NB4 (cell line): Measurements from ENCODE around the gene KCTD3.

Experiments used
- DNase-seq: peaks from one replicate; pipeline ENCODE4 v3.0.0; 2010; ENCODE audit warnings: low read depth
- H3K4me3 ChIP-seq: one replicate; pipeline ENCODE4 v1.5.1; 2011; ENCODE audit warnings: mild to moderate bottlenecking, low read depth, low read length, moderate library complexity
- MYC ChIP-seq: IDR thresholded peaks from 2 replicates; pipeline ENCODE4 v1.6.1; 2011; ENCODE audit warnings: low read depth, low read length
- POLR2A ChIP-seq: IDR thresholded peaks from 2 replicates; pipeline ENCODE4 v1.6.1; 2011; ENCODE audit warnings: mild to moderate bottlenecking; ENCODE audit not compliant: insufficient read length; ENCODE audit errors: extremely low read depth
- TF ChIP-seq, protein P1 (sequence below): IDR thresholded peaks from 2 replicates; pipeline ENCODE4 v1.6.1; 2011; ENCODE audit warnings: low read depth, low read length
- TF ChIP-seq, protein P2 (sequence below): IDR thresholded peaks from one replicate; pipeline ENCODE4 v1.5.1; 2012; ENCODE audit warnings: low read depth, low read length

Gene KCTD3

DNA sequence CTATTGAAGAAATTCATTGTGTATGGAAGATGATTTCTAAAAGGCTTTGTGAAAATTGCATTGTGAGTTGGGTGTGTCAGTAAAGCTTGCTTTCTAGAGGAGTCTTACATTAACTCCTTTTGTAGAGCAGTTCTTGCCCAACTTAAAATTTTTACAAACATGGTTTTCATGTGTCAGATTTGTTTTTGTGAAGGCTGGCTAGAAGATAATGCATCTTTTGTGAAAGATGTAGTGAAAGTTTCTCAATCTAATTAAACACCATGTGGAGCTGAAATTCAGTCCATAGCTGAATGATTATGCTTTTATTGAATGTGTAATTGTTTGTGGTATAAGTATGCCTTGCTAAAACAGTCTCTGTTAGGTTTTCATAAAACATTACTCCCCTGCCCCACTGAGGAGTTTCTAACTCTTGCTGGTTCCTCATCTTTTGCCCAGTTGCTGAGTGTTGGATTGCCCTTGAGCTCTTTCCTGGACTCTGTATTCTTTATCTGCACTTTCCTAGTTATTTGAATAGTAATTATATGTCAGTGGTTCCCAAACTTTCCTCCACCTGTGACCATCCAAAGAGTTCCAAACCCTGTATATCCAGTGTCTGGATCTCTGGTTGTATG lies 38.0 kb downstream of the KCTD3 start:
- TF ChIP-seq POLR2A (no peak), MYC (no peak)
- TF ChIP-seq, protein P1, sequence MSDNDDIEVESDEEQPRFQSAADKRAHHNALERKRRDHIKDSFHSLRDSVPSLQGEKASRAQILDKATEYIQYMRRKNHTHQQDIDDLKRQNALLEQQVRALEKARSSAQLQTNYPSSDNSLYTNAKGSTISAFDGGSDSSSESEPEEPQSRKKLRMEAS, result no peak
- TF ChIP-seq, protein P2, sequence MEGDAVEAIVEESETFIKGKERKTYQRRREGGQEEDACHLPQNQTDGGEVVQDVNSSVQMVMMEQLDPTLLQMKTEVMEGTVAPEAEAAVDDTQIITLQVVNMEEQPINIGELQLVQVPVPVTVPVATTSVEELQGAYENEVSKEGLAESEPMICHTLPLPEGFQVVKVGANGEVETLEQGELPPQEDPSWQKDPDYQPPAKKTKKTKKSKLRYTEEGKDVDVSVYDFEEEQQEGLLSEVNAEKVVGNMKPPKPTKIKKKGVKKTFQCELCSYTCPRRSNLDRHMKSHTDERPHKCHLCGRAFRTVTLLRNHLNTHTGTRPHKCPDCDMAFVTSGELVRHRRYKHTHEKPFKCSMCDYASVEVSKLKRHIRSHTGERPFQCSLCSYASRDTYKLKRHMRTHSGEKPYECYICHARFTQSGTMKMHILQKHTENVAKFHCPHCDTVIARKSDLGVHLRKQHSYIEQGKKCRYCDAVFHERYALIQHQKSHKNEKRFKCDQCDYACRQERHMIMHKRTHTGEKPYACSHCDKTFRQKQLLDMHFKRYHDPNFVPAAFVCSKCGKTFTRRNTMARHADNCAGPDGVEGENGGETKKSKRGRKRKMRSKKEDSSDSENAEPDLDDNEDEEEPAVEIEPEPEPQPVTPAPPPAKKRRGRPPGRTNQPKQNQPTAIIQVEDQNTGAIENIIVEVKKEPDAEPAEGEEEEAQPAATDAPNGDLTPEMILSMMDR, result no peak
- H3K4me3 ChIP-seq, result no peak overlapping the region
- DNase-seq, result no peak

DNA sequence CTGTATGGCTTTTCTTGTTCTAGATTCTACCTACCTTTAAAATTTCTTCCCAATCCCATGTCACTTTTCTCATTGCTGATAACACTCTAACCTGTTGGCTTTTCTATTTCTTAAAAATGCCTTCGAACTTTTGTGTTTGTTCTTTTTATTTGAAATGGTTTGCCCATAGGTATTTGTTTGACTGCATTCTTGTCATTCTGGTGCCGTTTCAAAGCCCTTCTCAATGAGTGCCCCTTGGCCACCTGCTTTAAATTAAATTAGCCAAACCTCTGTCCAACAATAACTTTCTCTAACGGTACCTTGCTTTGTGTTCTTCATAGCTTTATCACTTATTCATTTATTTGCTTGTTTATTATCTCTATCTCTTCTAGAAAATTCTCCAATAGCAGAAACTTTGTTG lies 38.9 kb downstream of the KCTD3 start:
- TF ChIP-seq POLR2A (no peak), MYC (no peak)
- TF ChIP-seq, protein P1, result no peak
- TF ChIP-seq, protein P2, result no peak
- H3K4me3 ChIP-seq, result no peak overlapping the region
- no peak for DNase-seq

DNA sequence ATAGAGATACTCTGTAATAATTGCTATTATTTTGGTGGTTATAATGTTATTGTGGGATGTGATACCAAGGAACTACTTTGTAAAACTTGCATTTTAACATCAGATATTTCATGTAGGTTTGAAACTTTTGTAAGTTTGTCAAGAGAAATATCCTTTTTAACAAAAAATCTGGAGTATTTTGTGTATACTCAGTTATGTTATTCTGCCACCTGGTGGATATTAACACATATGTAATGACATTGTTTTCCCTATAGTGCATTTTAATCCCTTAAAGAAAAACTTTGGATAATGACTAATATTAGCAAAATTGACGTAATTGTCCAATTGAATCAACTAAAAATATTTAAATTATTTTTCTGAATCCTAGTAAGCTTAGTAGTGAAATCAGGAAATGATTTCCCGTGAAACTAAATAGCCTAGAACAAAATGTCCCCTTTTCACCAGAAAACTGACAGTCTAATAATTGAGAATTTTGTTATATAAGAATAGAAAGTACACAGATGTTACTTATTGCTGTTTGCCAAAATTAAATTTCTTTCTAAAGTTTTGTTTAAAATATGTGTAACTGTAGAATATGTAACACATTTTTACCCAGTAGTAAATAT lies 39.6 kb downstream of the KCTD3 start:
- H3K4me3 ChIP-seq, result no peak overlapping the region
- peak; percentile 8 for DNase-seq
- TF ChIP-seq, protein P2, result no peak
- TF ChIP-seq, protein P1, result no peak
- TF ChIP-seq MYC, result no peak
- no peak for TF ChIP-seq POLR2A

DNA sequence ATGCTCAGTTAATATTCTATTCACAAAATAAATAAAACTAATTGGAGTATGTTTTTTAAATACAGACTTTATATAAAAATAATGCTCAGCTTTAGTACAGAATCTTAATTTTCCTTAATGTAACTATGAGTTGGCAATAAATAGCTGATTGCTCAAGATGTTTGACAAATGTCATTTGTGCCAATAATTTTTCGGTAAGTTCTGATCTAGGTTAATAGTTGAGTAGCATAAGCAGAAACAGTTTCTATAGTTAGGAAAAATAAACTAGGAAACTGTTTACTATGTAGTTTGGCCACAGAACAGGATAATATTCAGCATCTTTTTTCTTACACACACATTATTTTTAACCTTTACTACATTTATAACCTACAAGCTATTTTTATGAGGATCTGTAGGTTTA lies 40.3 kb downstream of the KCTD3 start:
- no peak for DNase-seq
- TF ChIP-seq POLR2A, result no peak
- TF ChIP-seq MYC, result no peak
- TF ChIP-seq, protein P1, result no peak
- TF ChIP-seq, protein P2, result no peak
- H3K4me3 ChIP-seq, result no peak overlapping the region

DNA sequence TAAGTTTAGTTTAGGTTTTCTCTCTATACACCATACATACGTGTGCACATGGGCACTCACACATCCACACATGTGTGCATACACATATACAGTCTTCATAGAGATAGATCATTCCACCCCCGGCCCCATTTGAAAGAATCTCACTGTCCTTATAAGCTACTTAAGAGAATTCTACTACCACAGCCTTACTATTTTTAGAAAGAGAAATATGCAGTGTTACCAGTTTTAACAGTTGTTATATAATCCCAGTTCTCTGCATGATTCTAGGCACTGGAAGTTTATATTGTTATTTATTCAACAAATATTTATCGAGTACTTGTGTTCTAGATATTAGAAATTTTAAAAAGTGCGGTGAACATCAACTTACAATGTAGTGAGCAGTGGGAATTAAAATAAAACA lies 41.5 kb downstream of the KCTD3 start:
- no peak overlapping the region for H3K4me3 ChIP-seq
- TF ChIP-seq, protein P2, result no peak
- TF ChIP-seq POLR2A (no peak), MYC (no peak)
- TF ChIP-seq, protein P1, result no peak
- no peak for DNase-seq
